ENCODE measurements around the gene DDAH2. TPM values are rescaled to one million over a fixed set of nuclear protein-coding genes. Genes with fewer than 3 reads are reported as not detected.
A peak's percentile ranks its signal among the peaks of the same experiment; 100 is the strongest.

The DDAH2 gene
- total RNA-seq, 1 donor from 2014 or later: 142 TPM

DNA sequence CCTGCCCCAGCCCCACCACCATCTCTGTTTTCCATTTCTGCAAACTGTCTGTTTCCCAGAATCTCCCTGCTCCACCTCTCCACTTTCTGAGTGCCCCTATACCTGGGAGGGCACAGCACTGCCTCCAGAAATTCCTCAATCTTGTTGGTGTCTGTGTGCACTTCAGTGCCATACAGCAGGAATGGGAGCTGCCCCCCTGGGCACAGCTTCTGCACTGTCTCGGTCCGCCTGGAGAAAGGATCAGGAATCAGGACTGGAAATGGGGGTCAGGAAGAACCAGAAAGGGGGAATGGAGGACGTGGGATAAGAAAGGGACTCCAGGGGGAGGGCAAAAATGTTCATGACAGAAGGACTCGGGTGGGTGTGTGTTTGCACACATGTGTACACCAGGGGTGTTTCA, 4.6 kb upstream of the DDAH2 start:
- peaks cover 56% of the 10 kb centered on the region for H3K4me1 Mint-ChIP-seq
- TF ChIP-seq, protein P1, sequence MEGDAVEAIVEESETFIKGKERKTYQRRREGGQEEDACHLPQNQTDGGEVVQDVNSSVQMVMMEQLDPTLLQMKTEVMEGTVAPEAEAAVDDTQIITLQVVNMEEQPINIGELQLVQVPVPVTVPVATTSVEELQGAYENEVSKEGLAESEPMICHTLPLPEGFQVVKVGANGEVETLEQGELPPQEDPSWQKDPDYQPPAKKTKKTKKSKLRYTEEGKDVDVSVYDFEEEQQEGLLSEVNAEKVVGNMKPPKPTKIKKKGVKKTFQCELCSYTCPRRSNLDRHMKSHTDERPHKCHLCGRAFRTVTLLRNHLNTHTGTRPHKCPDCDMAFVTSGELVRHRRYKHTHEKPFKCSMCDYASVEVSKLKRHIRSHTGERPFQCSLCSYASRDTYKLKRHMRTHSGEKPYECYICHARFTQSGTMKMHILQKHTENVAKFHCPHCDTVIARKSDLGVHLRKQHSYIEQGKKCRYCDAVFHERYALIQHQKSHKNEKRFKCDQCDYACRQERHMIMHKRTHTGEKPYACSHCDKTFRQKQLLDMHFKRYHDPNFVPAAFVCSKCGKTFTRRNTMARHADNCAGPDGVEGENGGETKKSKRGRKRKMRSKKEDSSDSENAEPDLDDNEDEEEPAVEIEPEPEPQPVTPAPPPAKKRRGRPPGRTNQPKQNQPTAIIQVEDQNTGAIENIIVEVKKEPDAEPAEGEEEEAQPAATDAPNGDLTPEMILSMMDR (IDR thresholded peaks at IDR 0.05; ENCODE audit: unreplicated experiment): no peak
- H3K27me3 Mint-ChIP-seq (ENCODE audit: low read depth): no peaks in the 10 kb centered on the region
- no peak for DNase-seq (ENCODE audit: low spot score in 2 of 2, unreplicated experiment in 2 of 2)
- no peaks in the 10 kb centered on the region for H3K9me3 Mint-ChIP-seq
- peaks cover 21% of the 10 kb centered on the region for H3K36me3 Mint-ChIP-seq
- H3K4me3 Mint-ChIP-seq: peak overlapping the region; percentile 82
- H3K27ac Mint-ChIP-seq: no peak overlapping the region

DNA sequence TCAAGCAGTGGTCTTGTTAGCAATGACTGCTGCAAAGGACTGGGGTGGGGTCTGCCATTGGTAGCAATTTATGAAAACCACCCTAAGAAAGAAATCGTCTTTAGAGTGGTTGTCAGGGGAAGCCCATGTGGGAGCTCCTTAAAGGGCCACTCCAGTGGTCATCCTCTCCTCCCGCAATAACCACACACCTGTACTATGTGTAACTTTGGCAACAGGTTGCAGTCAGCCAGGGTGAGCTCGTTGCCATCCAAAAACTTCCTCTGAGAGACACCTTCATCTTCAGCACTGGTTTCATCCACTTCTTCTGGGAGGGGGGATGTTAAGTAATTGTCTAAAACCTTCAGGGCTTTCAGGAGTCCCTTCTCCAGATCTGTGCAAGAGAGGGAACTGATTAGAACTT, 2.9 kb upstream of the DDAH2 start:
- no peaks in the 10 kb centered on the region for H3K9me3 Mint-ChIP-seq
- H3K4me1 Mint-ChIP-seq: peaks cover 46% of the 10 kb centered on the region
- TF ChIP-seq, protein P1 (IDR thresholded peaks at IDR 0.05; ENCODE audit: unreplicated experiment): no peak
- H3K4me3 Mint-ChIP-seq: no peak overlapping the region
- H3K36me3 Mint-ChIP-seq: peaks cover 30% of the 10 kb centered on the region
- DNase-seq (ENCODE audit: low spot score in 2 of 2, unreplicated experiment in 2 of 2): no peak
- no peaks in the 10 kb centered on the region for H3K27me3 Mint-ChIP-seq (ENCODE audit: low read depth)
- no peak overlapping the region for H3K27ac Mint-ChIP-seq

DNA sequence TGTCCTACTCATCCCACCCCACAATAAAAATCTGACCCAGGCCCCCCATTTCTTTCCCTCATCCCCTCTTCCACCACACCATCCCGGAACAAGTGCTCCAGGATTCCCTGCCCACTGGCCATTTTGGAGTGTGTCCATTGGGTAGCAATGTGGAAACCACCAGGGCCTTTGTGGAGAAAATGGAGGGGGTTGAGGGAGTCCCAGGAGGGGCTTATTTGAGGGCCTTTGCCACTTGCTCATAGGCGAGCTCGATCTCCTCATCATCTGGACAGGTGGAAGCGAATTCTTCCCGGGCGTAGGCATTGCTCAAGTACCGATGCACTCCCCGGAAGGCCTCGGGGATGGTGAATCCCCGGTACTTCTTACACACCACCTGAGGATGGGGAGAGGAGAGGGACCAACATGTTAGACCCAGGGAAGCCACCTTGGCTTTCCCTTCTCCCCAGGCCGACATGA, 1.6 kb upstream of the DDAH2 start:
- H3K4me3 Mint-ChIP-seq: peak overlapping the region; percentile 100
- H3K27me3 Mint-ChIP-seq (ENCODE audit: low read depth): no peaks in the 10 kb centered on the region
- TF ChIP-seq, protein P1 (IDR thresholded peaks at IDR 0.05; ENCODE audit: unreplicated experiment): no peak
- H3K36me3 Mint-ChIP-seq: peaks cover 43% of the 10 kb centered on the region
- no peak for DNase-seq (ENCODE audit: low spot score in 2 of 2, unreplicated experiment in 2 of 2)
- H3K4me1 Mint-ChIP-seq: peaks cover 34% of the 10 kb centered on the region
- peak overlapping the region; percentile 98 for H3K27ac Mint-ChIP-seq
- H3K9me3 Mint-ChIP-seq: no peaks in the 10 kb centered on the region

DNA sequence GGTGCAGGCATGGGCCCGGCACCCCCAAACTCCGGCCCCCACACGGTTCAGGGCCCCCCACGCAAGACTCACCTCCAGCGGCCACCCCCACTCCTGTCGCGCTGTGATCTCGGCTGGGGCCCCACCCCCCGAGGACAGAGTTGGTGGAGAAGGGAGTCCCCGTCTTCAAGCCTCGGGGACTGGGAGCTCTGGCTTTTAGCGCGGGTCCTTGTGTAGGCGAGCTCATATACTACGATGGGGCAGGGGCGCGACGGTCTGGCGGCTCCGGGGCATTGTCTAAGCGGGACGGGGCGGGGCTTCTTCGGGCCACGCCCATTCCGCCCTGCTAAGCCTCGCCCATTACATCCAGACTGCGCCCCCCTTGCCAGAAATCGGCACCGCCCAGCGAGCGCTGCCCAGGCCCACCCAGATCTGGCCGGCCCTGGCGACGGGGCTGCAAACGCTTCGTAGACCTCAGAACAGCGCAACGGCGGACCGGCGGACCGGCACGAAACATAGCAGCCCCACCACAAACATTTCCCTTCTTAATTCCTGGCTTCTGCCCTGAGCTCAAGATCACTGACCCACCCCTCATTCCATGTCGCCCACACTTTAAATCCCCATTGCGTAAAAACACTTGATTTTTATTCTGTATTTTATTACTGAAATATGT, 1.0 kb upstream of the DDAH2 start:
- TF ChIP-seq, protein P1 (IDR thresholded peaks at IDR 0.05; ENCODE audit: unreplicated experiment): no peak
- Mint-ChIP-seq H3K27ac (peak overlapping the region; percentile 98), H3K36me3 (peaks cover 45% of the 10 kb centered on the region), H3K9me3 (no peaks in the 10 kb centered on the region), H3K4me1 (peaks cover 30% of the 10 kb centered on the region), H3K27me3 (ENCODE audit: low read depth) (no peaks in the 10 kb centered on the region), H3K4me3 (peak overlapping the region; percentile 100)
- peak; percentile 89 to 92 for DNase-seq (ENCODE audit: low spot score in 2 of 2, unreplicated experiment in 2 of 2)

DNA sequence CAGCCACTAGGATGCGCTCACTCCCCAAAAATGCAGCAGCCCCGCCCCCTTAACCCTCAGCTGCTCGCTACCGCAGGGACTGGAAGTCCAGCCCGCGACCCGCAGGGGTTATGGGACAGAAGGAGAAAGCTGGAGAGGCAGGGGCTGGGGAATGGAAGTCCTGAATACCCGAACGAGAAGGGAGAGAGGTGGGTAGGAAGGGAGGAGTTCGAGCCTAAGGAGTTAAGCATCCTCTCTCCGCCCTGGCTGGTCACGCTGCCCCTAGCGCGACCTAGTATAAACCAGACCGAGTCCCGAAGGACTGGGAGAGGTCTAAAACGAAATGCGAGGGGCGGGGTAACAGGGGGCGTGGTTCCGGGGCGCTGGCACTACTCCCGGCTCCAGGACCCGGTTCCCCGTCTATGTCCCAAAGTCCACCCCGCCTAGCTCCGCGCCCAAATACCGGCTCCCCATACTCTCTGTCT, 448 bp upstream of the DDAH2 start:
- Mint-ChIP-seq H3K36me3 (peaks cover 45% of the 10 kb centered on the region), H3K9me3 (no peaks in the 10 kb centered on the region), H3K4me1 (peaks cover 26% of the 10 kb centered on the region), H3K27ac (peak overlapping the region; percentile 98), H3K4me3 (peak overlapping the region; percentile 100), H3K27me3 (ENCODE audit: low read depth) (no peaks in the 10 kb centered on the region)
- TF ChIP-seq, protein P1 (IDR thresholded peaks at IDR 0.05; ENCODE audit: unreplicated experiment): no peak
- peak; percentile 71 to 85 for DNase-seq (ENCODE audit: low spot score in 2 of 2, unreplicated experiment in 2 of 2)

Data from mesothelial cell of epicardium (in vitro differentiated cells).